ENCODE results near the gene DNHD1. TPM values are rescaled to one million over a fixed set of nuclear protein-coding genes. Genes with fewer than 3 reads are reported as not detected.

The DNHD1 gene
- total RNA-seq, 6 experiments from 2014 or later = 1.4 to 2.3 (median 1.6) TPM

DNA sequence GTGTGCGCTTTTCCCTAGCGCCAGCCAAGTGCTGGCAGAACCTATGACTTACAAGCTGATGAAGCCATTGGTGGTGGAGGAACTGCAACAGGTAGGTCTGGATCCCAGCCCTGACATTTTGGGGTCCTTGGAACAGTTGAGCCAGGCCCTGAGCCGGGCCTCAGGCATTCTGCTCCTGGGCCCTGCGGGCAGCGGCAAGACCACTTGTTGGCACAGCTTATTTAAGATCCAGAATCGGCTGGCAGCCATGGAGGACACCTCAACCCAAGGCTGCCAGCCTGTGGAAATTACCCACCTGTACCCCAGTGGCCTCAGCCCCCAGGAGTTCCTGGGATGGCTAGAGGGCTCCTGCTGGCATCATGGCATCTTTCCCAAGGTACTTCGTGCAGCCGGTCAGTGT lies 49.7 kb downstream of the DNHD1 start:
- no peak overlapping the region for H3K27ac Mint-ChIP-seq

DNA sequence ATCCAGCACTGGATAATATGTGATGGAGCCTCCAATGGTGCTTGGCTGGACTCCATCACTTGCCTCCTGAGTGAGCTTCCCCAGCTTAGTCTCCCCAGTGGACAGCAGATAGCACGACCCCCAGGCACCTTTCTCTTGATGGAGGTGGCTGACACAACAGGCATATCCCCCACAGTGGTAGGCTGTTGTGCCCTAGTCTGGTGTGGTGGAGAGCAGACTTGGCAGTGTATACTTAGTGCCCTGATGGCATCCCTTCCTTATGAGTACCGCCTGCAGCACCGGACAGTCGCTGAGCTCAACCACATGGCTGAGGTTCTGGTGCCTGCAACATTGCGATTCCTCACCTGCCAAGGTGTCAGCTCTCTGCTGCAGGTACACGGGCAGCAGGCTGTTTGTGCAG lies 50.1 kb downstream of the DNHD1 start:
- Mint-ChIP-seq H3K4me1 (ENCODE audit: low read depth) (no peaks in the 10 kb centered on the region), H3K4me3 (no peak overlapping the region), H3K36me3 (ENCODE audit: low read depth) (no peaks in the 10 kb centered on the region), H3K27ac (no peak overlapping the region), H3K27me3 (ENCODE audit: insufficient read depth) (0 out of 2 replicates have a peak, but pooled peaks cover 2% of the 10 kb centered on the region), H3K9me3 (no peaks in the 10 kb centered on the region)
- no peak for TF ChIP-seq CTCF (IDR thresholded peaks at IDR 0.05)
- no peak for DNase-seq

More for the DNA sequence above, 49.7 kb downstream of the DNHD1 start:
- Mint-ChIP-seq H3K9me3 (no peaks in the 10 kb centered on the region), H3K36me3 (ENCODE audit: low read depth) (no peaks in the 10 kb centered on the region), H3K27me3 (ENCODE audit: insufficient read depth) (0 out of 2 replicates have a peak, but pooled peaks cover 2% of the 10 kb centered on the region), H3K4me3 (no peak overlapping the region), H3K4me1 (ENCODE audit: low read depth) (no peaks in the 10 kb centered on the region)
- DNase-seq = no peak
- no peak for TF ChIP-seq CTCF (IDR thresholded peaks at IDR 0.05)

DNA sequence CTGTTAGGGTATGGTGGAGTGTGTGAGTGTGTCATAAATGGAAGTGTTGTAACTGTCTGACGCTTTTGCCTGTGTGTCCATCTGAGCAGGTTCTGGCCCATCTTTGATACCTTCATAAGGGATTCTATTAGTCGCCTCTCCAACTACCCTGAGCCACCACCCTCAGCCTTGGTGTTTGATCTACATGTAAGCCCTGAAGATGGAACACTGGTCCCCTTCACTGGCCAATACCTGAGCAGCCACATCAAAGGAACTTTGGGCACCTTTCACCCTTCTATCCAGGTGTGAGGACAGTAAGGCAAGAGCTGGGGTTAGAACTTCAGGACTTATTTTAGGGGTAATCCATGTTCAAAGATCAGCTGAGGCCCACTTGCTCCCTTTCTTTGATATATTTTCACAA lies 51.0 kb downstream of the DNHD1 start:
- Mint-ChIP-seq H3K36me3 (ENCODE audit: low read depth) (no peaks in the 10 kb centered on the region), H3K4me1 (ENCODE audit: low read depth) (no peaks in the 10 kb centered on the region), H3K27ac (no peak overlapping the region), H3K9me3 (no peaks in the 10 kb centered on the region), H3K4me3 (no peak overlapping the region), H3K27me3 (ENCODE audit: insufficient read depth) (0 out of 2 replicates have a peak, but pooled peaks cover 2% of the 10 kb centered on the region)
- TF ChIP-seq CTCF (IDR thresholded peaks at IDR 0.05) = no peak
- DNase-seq = no peak

- Mint-ChIP-seq H3K27me3 (ENCODE audit: insufficient read depth) (0 out of 2 replicates have a peak, but pooled peaks cover 2% of the 10 kb centered on the region), H3K27ac (no peak overlapping the region), H3K36me3 (ENCODE audit: low read depth) (no peaks in the 10 kb centered on the region), H3K4me1 (ENCODE audit: low read depth) (no peaks in the 10 kb centered on the region), H3K9me3 (no peaks in the 10 kb centered on the region), H3K4me3 (no peak overlapping the region)
- no peak for TF ChIP-seq CTCF (IDR thresholded peaks at IDR 0.05)
- no peak for DNase-seq
Observed at GRCh38 chr11:6548641-6549040, 51.6 kb downstream of the DNHD1 start.

- no peak for DNase-seq
- no peak overlapping the region for H3K4me3 Mint-ChIP-seq
- no peaks in the 10 kb centered on the region for H3K9me3 Mint-ChIP-seq
- no peaks in the 10 kb centered on the region; the same call in 1 of the 2 replicates for H3K27me3 Mint-ChIP-seq (ENCODE audit: insufficient read depth)
- no peaks in the 10 kb centered on the region for H3K36me3 Mint-ChIP-seq (ENCODE audit: low read depth)
- no peaks in the 10 kb centered on the region for H3K4me1 Mint-ChIP-seq (ENCODE audit: low read depth)
- no peak for TF ChIP-seq CTCF (IDR thresholded peaks at IDR 0.05)
- H3K27ac Mint-ChIP-seq = no peak overlapping the region
Observed at GRCh38 chr11:6553634-6554033, 56.6 kb downstream of the DNHD1 start.
